ENCODE results near the gene GRID1. TPM values are rescaled to one million over a fixed set of nuclear protein-coding genes. Genes with fewer than 3 reads are reported as not detected.

Gene GRID1
- total RNA-seq, 2 donors from 2014 or later, result 0.37 to 0.67 TPM

DNA sequence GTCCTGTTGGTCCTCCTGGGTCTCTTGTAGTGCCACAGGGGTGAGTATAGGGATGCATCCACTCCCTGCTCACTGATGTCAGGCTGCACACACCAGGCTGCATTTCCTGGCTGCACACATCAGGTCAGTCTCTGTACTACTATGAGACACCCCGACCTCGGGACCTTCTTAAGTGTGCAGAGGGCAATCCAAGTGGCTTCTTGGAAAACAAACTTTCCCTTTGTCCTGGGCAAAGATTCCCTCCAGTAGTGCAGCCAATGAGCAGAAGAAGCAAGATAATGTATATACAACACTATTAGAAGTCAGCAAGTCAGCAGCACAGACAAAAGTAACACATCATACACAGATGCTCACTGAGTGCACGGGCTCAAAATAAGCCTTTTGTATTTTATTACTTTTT is 493.5 kb downstream of the GRID1 start:
- Histone ChIP-seq H3K27ac (no peak overlapping the region), H3K9me3 (no peaks in the 10 kb centered on the region), H3K4me1 (no peaks in the 10 kb centered on the region), H3K36me3 (no peaks in the 10 kb centered on the region), H3K4me3 (no peak overlapping the region), H3K27me3 (no peaks in the 10 kb centered on the region)
- TF ChIP-seq, protein P1, sequence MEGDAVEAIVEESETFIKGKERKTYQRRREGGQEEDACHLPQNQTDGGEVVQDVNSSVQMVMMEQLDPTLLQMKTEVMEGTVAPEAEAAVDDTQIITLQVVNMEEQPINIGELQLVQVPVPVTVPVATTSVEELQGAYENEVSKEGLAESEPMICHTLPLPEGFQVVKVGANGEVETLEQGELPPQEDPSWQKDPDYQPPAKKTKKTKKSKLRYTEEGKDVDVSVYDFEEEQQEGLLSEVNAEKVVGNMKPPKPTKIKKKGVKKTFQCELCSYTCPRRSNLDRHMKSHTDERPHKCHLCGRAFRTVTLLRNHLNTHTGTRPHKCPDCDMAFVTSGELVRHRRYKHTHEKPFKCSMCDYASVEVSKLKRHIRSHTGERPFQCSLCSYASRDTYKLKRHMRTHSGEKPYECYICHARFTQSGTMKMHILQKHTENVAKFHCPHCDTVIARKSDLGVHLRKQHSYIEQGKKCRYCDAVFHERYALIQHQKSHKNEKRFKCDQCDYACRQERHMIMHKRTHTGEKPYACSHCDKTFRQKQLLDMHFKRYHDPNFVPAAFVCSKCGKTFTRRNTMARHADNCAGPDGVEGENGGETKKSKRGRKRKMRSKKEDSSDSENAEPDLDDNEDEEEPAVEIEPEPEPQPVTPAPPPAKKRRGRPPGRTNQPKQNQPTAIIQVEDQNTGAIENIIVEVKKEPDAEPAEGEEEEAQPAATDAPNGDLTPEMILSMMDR (IDR thresholded peaks at IDR 0.05), result no peak
- DNase-seq (ENCODE audit: low spot score), result no peak

DNA sequence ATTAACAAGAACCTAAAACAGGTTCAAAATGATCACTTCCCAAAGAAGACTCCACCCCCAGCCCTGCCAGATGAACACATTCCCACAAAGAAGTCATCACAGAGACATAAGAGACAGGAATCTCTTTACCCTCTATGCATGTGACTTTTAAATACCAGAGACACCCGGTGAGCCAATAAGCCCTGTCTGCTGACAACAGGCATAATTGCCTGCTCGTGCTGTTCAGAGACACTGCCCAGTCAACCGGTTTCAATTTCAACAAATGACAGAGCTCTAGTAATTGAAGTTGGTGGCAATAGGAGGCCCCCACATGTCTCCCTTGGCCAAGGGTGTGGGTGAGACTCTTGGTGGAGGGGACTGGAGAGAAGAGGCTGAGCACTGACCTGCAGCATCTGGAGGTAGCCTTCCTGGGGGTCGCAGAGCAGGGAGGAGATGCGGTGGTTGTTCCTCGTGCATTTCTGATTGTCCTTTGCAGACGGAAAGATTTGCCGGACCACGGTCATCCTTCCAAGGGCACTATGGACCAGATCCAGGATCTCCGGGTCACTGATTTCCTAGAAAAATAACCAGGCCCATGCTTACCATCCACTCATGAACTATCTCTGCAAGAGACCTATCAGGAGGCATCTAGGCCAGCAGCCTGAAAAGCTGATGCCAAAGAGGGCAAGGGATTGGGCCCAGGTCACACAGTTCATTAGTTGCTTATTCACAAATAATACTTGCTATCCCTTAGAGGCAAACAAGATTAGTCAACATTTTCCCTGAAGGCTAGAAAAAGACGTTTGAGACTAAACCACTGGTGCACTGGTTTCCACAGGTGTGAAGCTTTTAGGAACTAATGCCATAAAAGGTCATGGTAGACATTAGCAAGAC is 497.7 kb downstream of the GRID1 start:
- no peak overlapping the region for H3K27ac ChIP-seq
- H3K4me1 ChIP-seq, result peaks cover 0 to 7% of the 10 kb centered on the region in 2 donors
- H3K9me3 ChIP-seq, result no peaks in the 10 kb centered on the region
- H3K4me3 ChIP-seq, result no peak overlapping the region
- H3K36me3 ChIP-seq, result no peaks in the 10 kb centered on the region
- no peaks in the 10 kb centered on the region for H3K27me3 ChIP-seq
- TF ChIP-seq, protein P1 (IDR thresholded peaks at IDR 0.05), result no peak
- no peak for DNase-seq (ENCODE audit: low spot score)

DNA sequence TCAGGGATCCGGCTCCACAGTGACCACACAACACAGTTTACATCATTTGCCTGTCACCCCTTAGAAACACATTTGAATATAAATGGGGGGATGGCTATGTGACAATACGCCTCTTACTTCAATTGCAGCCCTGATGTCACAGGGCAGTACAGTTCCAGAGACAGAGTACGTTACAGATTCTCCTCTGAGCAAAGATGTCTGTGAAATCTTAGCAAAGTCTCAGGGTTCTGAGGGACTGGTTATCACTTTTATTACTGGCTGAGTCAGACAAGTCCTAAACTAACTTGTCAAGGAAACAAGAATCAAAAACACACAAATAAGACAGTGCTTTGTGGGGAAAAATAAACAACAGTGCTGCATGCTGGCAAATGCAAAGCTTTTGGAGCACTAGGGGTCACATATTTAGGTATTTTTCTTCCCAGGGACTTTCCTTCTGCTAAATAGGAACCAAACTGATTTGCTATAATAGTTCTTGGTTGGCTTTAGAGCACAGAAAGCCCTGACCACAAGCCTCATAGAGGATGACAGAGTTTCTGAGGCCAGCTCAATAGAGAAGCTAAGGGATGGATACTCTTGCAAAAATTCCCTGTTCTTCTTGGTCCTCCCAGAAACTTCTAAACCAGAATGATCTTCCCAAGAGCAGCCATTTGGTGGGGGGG is 501.6 kb downstream of the GRID1 start:
- Histone ChIP-seq H3K27ac (no peak overlapping the region), H3K4me3 (no peak overlapping the region), H3K27me3 (no peaks in the 10 kb centered on the region), H3K36me3 (no peaks in the 10 kb centered on the region), H3K9me3 (no peaks in the 10 kb centered on the region), H3K4me1 (peaks cover 0 to 10% of the 10 kb centered on the region in 2 donors)
- no peak for DNase-seq (ENCODE audit: low spot score)
- TF ChIP-seq, protein P1 (IDR thresholded peaks at IDR 0.05), result no peak

DNA sequence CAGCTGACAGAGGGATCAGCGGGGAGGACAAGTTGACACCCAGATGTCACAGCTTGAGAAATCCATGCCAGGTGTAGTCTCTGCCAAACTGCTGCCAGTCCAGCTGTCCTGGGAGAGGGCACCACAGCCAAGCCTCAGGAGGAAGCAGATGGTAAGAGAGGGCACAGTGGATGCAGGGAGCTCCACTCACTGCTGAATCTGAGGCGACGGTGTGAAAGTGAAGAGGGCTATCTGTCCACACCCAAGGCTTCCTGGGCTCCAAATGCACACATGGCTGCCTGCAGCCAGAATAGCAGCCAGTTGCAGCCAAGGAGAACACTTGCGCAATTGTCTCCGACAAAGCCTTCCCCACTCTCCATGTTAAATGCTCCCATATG is 502.4 kb downstream of the GRID1 start:
- H3K4me3 ChIP-seq, result no peak overlapping the region
- no peaks in the 10 kb centered on the region for H3K27me3 ChIP-seq
- H3K27ac ChIP-seq, result no peak overlapping the region
- peaks cover 0 to 10% of the 10 kb centered on the region in 2 donors for H3K4me1 ChIP-seq
- H3K9me3 ChIP-seq, result no peaks in the 10 kb centered on the region
- TF ChIP-seq, protein P1 (IDR thresholded peaks at IDR 0.05), result no peak
- no peaks in the 10 kb centered on the region for H3K36me3 ChIP-seq
- no peak for DNase-seq (ENCODE audit: low spot score)

DNA sequence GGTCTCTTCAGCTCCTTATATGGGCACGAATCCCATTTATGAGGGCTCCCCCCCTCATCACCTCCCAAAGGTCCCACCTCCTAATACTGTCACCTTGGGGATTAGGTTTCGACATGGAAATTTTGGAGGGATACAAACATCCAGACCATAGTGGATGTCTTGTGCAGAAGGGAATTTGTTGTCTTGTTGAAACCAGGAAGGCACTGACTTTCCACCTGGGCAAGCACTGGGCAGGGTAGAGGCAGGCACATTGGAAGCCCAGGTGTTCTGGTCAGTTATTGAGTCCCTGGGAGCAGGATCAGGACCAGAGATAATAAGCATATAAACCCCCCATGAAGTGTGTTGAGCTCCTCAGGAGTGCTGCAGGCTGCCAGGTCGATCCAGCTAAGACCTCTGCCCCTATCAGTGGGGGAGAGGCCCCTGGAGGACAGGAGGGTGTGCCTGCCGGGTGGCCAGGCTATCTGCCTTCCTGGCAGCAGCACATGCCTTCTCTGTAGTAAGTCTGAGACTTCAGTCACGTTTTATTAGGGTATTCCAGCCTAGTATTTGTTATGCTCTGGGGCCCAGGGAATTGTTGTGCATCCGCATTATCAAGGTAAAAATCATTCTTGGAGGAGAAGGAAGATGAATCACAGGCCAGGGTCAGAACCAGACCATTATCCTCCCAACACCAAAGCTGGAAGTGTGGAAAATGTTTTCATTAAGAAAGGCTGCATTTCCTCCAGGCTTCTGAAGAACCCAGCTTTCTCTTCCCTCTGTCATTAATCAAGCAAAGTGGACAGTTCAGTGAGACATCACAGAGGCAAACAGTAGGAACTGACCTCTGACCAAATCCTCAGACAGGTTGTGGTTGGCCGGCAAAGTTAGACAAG is 503.1 kb downstream of the GRID1 start:
- Histone ChIP-seq H3K27ac (no peak overlapping the region), H3K27me3 (no peaks in the 10 kb centered on the region), H3K4me1 (peaks cover 0 to 10% of the 10 kb centered on the region in 2 donors), H3K4me3 (no peak overlapping the region), H3K9me3 (no peaks in the 10 kb centered on the region), H3K36me3 (no peaks in the 10 kb centered on the region)
- TF ChIP-seq, protein P1 (IDR thresholded peaks at IDR 0.05), result no peak
- no peak for DNase-seq (ENCODE audit: low spot score)
